ENCODE measurements around the gene ATOH8.

Gene ATOH8

DNA sequence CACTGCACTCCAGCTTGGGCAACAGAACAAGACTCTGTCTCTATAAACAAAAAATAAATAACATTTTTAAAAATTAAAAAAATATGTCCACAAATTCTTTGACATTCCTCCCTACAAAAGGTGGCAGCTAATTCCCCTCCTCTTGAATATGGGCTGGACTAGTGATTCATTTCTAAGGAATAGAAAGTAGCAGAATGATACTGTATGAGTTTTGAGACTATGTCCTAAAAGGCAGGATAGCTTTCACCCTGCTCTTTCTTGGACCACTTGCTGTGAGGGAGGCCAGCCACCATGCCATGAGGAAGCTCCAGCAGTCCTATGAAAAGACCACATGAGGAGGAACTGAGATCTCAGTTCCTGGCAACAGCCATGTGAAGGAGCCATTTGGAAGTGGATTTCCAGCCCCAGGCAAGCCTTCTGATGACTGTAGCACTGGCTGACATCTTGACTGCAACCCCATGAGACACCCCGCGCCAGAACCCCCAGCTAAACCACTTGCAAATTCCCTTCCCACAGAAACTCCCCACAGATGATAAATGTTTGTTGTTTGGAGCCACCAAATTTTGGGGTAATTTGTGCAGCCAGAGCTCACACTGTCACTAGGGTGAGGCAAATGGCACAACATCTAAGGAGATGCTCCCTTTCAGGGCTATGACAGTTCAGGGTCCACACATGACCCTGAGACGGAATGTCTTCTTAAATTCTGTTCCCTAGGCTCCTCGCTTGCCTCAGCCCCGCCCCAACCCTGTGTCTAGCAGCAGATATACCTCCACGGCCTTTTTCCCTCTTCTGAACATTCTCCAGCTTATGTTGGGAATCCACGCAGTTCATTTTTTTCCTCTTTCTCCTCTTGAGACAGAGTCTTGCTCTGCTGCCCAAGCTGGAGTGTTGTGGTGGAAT is 17.1 kb upstream of the ATOH8 start:
- DNase-seq, result no peak

DNA sequence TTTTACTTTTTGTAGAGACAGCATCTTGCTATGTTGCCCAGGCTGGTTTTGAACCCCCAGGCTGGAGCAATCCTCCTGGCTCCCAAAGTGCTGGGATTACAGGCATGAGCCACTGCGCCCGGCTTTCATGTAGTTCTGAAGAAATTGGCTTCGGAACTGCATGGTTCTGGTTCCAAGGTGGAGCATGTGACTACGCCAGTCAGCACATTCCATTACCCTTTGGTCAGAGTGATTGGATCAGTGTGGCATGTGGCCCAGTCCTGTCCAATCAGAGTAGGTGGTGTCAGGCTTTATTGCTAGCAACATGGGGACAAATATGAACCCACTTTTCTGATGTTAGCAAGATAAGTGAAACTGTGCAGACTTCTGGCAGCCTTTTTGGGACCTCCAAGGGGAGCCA is 16.3 kb upstream of the ATOH8 start:
- DNase-seq, result no peak

DNA sequence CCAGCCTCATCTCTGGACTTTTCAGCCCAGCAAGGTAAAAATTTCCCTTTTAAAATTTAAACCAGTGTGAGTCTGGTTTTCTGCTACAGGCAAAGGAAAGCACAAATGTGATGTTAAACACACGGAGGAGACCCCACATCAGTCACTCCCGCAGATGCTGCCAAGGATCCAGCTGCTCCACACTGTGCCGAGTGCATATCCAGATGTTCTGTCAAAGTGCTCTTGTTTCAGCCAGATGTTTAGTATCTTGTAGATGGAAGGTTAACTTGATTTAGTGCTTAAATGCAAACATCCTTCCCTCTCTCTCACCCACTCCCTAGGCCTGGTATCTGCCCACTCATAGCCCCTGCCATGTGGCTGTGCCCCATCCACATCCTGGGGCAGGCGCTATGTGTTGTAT is 15.8 kb upstream of the ATOH8 start:
- DNase-seq, result no peak

DNA sequence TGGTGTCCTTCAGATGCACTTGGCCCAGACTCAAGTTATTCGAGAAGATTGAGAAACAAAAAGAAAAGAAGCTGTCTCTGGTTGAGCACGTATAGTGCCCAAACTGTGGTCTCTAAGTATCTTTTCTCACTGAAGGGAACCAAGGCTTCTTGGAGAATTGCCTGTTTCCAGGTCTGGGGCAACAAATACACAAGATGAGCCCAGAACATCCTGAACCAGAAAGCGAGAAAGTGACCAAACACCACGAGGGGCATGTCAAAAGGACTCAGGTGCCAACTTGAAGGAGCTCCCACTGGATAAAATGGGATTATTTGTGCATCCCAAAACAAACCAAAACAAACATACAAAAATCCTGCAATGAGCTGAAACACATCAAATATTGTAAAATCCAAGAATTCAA is 13.6 kb upstream of the ATOH8 start:
- no peak for DNase-seq

DNA sequence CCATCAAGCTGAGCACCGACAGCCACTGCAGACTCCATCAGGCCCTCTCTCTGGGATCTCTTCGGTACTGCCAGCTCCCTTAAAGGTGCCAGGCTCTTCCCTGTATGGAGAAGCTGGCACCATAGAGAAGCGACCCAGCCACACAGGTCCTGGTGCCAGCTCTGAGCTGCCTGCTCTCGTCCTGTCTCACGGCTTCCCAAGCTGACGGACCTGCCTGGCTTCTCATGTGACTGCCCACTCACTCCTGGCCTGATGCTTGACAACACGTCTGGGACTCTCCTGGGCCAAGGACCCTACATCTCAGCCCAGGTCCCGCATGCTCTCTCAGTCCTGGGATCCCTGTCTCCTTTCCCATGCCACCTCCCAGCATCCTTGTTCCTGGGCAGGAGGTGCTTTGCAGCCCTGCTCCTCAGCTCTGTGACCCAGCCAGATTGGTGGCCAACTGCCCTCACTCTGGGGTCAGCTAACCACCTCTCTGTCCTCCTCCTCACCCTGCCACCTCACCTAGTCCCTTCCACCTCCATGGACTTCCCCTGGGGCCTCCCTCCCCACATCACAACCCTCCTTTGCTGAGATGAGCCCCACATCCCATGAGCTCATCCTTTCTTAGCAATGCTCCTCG is 12.5 kb upstream of the ATOH8 start:
- no peak for DNase-seq

DNA sequence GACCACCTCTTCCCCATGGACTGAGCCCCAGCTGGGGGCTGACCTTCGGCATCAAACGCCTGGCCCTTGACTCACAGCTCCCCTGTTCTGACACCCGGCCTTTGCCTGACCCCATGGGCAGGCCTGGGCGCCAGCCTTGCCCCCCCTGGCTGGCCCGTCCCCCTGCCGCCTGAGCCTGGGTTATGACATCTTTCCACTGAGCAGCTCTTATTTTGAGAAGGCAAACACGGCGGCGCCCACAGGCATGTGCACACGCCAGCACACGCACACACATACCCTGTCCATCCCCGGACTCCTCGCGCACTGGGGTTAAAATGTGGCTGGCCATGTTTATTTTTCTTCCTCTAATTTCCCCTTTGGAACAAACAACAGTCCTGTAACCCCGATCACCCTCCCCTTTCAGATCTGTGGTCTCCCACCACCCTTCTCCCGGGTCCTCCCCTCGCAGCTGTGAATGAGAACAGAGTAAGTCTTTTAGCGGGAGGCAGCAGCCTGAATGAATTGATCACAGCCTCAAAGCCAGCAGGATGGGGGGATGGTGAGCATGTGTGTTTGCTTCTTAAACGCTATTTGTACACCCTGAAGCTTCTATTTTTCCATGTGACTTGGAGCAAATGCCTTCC is 11.8 kb upstream of the ATOH8 start:
- no peak for DNase-seq

DNA sequence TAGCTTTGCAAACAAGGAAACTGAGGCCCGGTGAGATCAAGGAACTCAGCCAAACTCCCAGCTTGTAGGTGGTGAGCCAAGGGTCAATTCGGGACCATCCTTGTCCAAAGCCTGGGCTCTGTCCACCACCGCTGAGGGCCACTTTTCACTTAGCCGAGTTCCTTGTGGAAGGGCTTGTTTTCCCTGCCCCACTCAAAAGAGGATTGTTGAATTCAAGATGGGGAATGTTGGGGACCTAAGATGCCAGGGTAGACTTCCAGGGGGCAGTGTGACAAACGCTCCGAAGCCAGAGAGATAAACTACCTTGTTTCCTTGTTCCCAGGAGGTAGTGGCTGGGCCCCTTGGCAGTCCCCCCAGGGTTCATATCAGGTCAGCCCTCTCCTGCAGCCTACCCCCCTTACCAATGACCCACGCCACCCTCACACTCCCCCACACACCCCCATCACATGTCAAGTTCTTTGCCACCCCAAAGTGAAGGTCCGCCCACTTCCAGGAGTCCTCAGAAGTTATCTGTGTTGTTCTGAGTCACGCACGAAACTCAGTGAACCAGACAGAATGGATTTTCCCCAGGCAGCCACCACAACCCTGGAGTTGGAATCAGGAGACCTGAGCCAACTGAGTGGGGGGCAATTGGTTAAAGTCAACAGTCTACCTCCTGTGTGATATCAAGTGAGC is 10.3 kb upstream of the ATOH8 start:
- no peak for DNase-seq

DNA sequence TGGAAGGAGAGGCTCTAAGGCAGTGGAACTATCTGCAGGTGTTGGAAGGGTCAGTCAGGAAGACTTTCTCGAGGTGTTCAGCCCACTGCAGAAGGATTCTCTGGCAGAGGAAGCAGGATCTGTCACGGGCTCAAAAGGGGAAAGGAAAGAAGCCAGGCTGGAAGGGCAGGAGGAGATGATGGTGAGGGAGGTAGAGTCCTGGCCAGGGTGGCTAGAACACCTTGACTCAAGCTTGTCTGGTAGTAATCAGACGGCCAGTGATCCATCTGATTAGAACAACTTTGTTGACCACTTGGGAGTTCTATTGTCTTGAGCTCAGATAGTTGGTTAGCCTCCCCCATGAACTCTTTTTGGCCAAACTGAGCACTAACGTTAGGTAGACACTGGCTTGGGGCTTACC is 9.7 kb upstream of the ATOH8 start:
- no peak for DNase-seq

DNA sequence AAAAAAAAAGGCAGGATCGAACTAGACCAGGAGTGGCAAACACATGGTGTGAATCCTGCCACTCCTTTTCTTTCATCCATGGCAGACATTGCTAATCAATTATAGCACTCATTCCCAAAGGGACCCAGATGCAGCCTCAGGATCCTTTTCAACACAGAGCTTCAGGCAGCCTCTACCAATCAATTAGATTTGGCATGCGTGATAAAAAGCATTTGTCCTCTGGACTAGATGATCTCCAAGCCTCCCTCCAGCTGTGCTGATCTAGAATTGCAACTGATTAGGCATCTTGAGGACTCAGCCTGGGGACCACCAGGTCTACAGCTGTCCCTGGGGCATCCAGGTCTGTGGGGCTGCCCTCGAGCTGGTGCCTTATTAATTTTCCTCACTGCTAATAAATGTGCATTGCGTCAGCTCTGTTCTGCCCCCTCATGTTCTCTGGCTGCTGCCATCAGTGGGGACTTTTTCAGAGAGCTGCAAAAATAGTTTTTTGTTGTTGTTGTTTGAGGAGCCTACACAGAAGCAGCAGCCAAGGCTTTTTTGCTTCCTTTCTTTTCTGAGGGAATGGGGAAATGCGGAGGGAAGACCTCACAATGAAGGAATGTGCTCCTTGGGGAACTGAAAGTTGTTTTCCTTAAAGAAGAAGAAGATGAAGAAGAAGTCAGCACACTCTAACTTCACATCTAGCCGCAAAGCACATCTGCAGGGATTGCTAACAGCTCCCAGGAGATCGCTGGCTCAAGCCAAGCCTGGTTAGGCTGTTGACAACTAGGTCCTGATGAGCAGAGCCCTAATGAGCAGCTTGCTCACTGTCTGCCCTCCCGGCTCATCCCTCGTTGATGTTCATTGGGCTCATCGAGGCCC is 8.8 kb upstream of the ATOH8 start:
- DNase-seq, result no peak

DNA sequence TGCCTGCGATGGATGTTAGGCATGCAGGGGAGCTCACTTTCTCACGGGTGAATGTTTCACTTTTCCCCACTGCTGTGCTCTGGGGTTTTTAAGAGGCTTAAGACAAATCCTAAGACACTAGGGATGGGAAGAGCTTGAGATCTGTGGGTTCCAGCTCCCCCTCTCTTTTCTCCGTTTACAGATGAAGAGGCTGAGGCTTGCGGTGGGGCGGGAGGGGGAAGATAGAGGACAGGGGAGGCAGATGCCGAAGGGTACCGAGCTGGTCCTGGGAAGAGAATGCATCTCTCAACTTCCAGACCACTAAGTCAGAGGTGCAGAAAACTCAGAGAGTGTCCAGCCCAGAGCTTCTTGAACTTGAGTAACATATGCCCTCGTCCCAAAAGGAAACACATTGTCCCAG is 8.2 kb upstream of the ATOH8 start:
- no peak for DNase-seq

DNA sequence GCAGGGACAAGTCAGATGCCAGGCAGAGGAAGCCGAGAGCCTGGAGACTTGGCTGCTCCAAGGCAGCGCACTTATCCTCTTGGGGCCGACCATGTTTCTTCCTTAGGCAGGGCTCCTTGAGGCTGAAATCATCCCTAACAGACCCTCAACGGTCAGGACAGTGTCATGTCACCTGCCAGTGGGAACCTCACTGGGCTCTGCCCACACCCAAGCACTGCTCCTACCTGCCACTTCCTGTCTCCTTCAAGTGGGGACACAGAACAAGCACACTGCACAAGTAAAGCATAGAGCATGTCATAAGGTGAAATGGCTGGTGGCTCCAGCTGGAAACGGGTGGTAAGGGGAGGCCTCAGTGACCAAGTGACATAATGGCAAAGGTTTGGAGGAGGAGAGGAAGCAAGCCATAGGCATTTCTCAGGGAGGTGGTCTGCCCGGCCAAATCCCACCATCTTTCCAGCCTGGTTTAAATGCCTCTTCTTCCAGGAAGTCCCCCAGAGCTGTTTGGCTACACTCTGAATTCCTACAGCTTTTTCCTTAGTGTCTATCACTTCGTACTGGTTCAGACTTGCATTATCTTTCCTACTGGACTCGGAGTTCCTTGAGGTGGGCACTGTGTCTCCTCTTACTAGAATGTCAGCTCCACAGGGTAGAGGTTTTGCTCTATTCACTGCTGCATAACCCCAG is 7.3 kb upstream of the ATOH8 start:
- DNase-seq, result no peak

DNA sequence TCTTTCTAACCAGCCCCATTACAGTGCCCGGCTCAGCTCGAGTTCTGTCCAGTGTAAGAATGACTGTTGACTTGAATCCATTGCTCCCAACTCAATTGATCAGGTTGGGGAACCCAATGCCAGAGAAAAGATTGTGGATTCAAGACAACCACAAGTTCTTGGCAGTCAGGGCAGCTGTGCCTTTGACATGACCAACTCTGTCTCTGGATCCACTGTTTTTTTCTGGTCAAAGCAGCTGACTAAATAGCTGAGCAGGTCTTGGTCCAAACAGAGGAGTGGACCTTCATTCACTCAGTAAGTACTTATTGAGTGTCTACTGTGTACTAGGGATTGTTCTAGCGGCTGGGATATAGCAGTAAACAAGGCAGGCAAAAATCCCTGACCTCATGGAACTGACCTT is 6.3 kb upstream of the ATOH8 start:
- DNase-seq, result no peak

DNA sequence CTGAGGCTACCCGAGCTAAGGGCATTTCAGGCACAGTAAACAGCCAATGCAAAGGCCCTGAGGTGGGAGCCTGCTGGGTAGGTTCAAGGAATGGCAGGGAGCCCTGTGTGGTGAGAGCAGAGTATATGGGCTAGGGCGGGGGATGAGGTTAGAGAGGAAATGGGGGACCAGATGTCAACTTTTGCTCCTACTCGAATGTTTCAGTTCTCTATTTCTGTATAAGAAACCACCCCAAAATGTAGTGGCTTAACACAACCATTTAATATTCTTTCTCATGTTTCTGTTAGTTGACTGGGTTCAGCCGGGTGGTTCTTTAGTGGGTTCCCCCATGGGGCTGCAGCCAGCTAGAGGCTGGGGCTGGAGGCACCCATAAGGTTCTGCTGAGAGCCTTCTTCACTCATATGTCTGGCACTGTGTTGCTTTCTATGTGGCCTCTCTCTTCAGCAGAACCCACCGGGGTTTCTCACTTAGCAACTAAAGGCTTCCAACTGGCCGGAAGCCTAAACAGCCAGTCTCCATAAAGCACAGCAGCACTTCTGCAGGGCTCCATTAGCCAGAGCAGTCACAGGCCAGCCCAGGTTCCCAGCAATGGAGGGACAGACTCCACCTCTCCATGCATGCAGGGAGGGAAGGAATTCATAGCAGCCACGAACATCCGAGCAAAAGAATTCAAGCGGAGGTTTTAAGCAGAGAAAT is 5.6 kb upstream of the ATOH8 start:
- no peak for DNase-seq

DNA sequence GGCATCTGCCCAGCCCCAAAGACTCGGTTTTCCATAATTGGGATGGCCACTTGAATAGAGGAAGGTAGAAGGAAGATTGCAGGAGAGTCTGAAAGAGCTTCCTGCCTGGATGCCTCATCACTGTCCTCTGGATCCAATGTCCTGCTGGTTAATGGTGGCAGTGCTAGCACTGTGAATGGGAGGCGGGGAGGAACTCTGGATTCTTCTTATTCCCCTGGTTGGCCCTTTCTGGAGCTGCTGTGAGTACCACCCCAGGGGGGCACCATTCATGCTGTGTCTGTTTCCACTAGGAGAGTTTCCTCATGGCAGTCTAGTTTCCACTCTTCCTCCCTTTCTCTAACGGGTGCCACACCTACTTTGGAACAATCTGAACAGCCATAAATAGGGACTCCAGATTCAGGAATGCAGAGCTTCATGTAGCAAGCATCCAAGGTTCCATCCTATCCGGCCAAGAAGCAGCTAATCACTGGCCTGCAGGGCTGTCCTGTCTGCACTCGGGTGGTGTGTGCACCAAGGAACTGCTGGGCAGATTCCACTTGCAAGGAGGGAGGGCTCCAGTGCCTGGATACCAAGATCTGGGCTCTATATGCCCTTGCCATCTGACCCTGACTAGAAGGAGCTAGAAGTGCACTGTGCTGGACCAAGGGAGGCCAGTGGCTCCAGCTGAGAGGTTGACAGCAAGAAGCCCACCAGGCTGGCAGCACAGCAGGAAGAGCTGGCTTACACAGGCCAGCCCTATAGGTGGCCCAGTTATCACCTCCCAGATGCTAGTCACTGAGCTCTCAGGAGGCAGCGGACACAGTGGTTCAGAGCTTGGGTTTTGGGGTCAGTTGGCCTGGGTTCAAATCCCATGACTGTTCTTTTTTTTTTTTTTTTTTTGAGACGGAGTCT is 4.6 kb upstream of the ATOH8 start:
- no peak for DNase-seq

DNA sequence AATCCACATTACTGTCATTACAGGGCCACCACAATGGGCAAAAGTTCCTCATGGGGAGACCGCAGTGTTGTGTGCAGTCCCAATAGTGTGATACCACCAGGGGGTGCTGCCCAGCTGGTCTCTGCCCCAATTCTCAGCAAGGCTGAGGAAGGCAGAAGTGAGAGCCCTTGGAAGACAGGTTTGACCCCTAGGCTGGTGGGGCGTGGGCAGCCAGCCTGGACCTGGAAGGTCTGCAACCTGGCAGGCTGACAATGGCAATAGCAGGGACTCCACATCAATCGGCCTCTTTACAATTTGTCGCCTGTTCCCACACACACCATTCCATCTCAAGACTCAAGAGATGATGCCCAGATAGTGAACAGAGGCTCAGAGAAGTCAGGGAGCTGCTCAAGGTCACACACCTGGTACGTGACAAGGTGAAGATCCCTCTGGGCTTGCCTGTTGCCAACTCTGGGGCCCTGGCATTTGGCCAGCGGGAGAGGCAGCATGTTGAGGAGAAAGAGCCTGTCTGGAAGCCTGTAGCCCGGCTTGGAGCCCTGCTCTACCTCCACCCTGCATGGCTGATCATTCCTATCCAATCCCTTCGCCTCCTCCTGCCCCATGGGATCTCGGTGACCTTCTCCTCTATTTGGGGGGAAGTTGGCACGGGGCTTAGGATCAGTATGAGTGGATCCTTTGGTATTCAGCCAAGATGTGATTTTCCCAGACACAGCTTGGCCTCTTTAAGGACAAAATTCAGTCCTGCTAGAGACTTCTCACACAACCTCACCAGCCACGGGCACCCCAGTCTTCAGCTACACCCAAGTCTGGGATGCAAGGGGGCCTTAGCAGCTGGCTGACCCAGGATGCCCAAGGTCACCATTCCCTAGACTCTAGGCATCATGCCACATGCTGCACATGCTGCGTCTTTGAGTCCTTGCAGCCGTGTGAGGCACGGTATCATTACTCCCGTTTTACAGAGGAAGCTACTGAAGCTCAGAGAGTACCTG is 2.9 kb upstream of the ATOH8 start:
- peak; percentile 63 for DNase-seq

DNA sequence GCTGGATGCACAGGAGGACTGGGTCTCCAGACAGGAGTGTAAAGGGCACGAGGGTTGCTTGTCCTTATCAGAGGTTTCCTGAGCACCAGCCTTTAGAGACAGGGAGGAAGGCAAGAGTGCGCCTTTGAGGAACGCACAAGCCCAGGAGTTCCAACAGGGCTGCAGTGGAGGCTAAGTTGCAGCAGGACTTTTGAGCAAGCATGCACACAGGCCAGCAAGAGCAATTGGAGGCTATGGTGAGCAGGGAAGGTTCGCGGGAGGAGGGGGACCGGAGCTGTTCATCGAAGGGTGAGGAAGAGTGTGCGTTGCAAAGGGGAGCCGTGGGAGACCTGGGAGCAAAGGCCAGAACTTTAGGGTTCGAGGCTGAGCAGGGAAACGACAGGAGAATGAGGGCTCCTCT is 2.2 kb upstream of the ATOH8 start:
- DNase-seq, result no peak

DNA sequence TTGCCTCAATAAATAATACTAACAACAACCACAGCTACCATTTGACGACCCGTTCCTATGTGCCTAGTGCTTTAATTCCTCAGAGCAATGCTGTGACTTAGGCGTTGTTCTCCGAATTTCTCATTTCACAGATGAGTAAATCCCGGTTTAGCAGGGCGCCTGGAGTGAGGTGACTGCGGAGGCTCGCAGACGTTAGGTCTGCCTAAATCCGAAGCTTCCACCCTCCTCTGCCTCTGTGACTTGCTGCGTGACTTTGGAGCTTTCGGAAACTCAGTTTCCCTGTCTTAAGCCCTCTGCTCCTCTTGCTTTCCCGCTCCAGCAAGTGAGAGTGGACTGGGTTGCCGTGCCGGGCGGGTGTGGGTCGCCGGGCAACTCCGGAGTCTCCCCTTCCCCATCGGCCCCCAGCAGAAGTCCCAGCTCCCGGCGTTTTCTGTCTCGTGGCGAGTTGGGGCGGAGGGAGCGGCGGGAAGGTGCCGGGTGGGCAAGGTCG is 711 bp upstream of the ATOH8 start:
- no peak for DNase-seq

DNA sequence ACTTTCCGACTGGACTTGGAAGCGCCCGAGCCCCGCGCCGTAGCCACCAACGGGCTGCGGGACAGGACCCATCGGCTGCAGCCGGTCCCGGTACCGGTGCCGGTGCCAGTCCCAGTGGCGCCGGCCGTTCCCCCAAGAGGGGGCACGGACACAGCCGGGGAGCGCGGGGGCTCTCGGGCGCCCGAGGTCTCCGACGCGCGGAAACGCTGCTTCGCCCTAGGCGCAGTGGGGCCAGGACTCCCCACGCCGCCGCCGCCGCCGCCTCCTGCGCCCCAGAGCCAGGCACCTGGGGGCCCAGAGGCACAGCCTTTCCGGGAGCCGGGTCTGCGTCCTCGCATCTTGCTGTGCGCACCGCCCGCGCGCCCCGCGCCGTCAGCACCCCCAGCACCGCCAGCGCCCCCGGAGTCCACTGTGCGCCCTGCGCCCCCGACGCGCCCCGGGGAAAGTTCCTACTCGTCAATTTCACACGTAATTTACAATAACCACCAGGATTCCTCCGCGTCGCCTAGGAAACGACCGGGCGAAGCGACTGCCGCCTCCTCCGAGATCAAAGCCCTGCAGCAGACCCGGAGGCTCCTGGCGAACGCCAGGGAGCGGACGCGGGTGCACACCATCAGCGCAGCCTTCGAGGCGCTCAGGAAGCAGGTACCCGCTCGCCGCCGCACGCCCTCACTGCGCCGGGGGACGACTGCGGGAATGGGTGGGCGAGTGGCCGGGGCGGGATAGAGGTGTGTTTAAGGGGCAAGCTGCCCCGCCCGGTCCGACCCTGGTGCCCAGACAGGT is 713 bp downstream of the ATOH8 start:
- DNase-seq, result peak; percentile 23

Data from activated CD4-positive, alpha-beta T cell treated with anti-CD3 and anti-CD28 coated beads, Interleukin-10, Interleukin-2, amounts not matched to agents 100 ng/mL and 50 ng/mL, durations not matched to agents 16 hours and 8 hours (primary cell).